GM10847 (cell line): ENCODE data around the gene USP4.

ENCODE experiments used
- POLR2A ChIP-seq: IDR thresholded peaks from 2 replicates; pipeline ENCODE4 v1.6.1; 2011; ENCODE audit not compliant: insufficient read length; ENCODE audit errors: extremely low read depth

USP4 gene

GRCh38 chr3:49352890-49353421 lies 13.1 kb upstream of the USP4 start:
- TF ChIP-seq POLR2A: no peak

GRCh38 chr3:49352281-49352680 lies 12.4 kb upstream of the USP4 start:
- no peak for TF ChIP-seq POLR2A

GRCh38 chr3:49351521-49352011 lies 11.7 kb upstream of the USP4 start:
- no peak for TF ChIP-seq POLR2A

GRCh38 chr3:49349348-49350114 lies 9.7 kb upstream of the USP4 start:
- no peak for TF ChIP-seq POLR2A

GRCh38 chr3:49346797-49347251 lies 7.0 kb upstream of the USP4 start:
- no peak for TF ChIP-seq POLR2A

- no peak for TF ChIP-seq POLR2A
Measured at GRCh38 chr3:49343163-49343562, 3.3 kb upstream of the USP4 start.

GRCh38 chr3:49341996-49342395 lies 2.1 kb upstream of the USP4 start:
- TF ChIP-seq POLR2A: no peak

- no peak for TF ChIP-seq POLR2A
Measured at GRCh38 chr3:49339581-49339940, 292 bp downstream of the USP4 start.

GRCh38 chr3:49333916-49334633 lies 5.8 kb downstream of the USP4 start:
- no peak for TF ChIP-seq POLR2A

- TF ChIP-seq POLR2A: no peak
Measured at GRCh38 chr3:49333091-49333490, 6.8 kb downstream of the USP4 start.

- no peak for TF ChIP-seq POLR2A
Measured at GRCh38 chr3:49329186-49329585, 10.7 kb downstream of the USP4 start.

GRCh38 chr3:49327485-49327884 lies 12.4 kb downstream of the USP4 start:
- TF ChIP-seq POLR2A: no peak

GRCh38 chr3:49324768-49325167 lies 15.1 kb downstream of the USP4 start:
- no peak for TF ChIP-seq POLR2A

GRCh38 chr3:49316696-49317457 lies 23.0 kb downstream of the USP4 start:
- no peak for TF ChIP-seq POLR2A

GRCh38 chr3:49313896-49314688 lies 25.8 kb downstream of the USP4 start:
- TF ChIP-seq POLR2A: no peak

GRCh38 chr3:49311283-49311682 lies 28.6 kb downstream of the USP4 start:
- no peak for TF ChIP-seq POLR2A
